HG03575 (cell line): ENCODE data around the gene GPR135.

Experiments used
- ATAC-seq: cut with Tn5 transposase; IDR thresholded peaks from one replicate; pipeline ENCODE4 v1.9.1; 2021; ENCODE audit not compliant: unreplicated experiment, insufficient number of reproducible peaks, low FRiP score; ENCODE audit errors: extremely low read depth

The GPR135 gene

DNA sequence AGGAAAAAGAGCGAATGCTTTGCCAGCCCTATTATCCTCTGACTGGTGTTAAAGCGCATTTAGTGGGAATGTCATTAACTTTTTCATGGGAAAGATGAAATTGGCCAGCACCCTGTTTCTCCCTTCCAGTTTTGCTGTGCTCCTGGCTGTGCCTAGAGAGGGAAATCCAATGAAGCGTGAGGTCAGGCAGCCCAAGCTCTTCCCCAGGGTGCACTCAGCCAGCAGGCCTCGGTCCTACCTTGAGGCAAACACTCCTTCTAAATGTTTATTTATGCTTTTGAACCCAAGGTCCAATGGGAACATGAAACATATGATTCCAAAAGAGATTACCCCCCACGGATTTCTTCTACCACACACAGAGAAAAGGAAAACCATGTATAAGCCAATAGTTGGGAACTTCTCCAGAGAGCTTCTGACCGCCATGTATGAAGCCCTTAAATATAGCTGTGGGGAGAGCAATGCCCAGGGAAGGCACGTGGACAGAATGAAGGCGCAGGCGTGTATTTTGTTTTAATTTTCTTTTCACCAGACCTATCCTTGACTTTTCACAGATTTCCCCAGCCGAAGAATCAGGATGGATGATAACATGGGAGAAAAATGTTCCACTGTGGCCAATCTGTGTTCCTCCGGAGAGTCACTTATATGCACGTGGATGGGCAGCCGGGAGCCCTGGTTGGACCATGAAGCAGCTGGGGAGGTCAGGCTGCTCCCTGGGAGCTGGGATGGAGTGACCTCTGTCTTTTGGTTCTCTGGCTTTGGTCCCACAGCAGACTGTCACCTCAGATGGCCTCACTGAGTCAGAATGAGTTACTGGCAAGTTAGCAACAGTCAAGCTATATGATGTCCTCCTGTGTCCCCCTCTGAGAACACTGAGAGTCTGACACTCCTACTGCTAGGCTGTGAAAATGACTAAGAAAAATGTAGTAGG, 37.3 kb downstream of the GPR135 start:
- ATAC-seq: no peak

GRCh38 chr14:59425322-59425935, 39.8 kb downstream of the GPR135 start:
- ATAC-seq: no peak

DNA sequence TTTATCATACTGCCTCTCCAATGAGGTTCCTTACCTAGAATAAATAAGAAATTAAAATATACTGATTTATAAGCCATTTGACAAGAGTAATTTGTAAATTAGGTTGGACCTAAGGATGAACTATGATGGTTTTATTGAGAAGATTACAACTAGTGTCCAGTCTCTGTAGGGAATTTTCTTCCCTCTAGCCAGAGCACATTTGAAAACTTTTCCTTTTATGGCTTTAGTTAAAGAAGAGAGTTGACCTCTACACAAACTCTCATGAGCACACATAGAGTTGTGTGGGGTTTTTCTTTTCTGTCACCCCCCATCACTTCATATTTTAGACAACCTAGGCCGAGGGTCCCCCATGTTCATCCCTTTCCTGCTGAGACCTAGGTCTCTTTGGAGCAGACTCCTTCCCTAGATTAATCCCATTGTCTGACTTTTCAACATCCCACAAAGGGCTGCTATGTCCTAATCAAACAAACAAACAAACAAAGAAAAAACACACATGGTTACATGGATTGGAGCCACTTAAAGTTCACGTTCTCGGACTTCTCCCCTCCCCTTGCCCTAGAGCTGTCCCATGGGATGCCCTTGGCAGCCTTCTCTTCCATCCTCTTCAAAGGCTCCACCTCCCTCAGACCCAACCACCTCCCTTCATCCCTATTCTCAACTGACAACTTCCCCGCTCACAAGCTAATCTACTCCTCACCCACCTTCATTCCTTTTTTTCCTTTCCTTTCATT, 40.7 kb downstream of the GPR135 start:
- ATAC-seq: no peak

- no peak for ATAC-seq
Observed at GRCh38 chr14:59422069-59422881, 42.9 kb downstream of the GPR135 start.

- no peak for ATAC-seq
Observed at GRCh38 chr14:59419303-59419702, 45.9 kb downstream of the GPR135 start.

DNA sequence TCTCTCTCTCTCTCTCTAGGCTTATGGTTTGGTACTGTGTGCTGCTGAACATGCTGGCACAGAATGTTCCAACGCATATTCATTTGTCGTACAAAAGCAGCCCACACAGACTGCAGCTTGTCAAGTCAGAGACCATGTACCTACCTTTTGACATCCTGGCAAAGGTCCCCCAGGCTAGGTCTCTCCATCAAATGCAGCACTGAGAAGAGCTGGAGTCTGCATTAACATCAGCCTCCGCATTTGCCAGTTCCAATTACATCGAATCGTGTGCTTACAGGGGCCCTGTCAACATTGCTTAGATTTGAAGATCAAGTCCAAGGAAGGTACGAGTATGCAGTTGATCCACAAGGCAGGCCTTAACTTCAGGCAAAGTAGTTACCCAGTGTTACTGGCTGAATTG, 47.9 kb downstream of the GPR135 start:
- ATAC-seq: no peak

GRCh38 chr14:59415836-59416602, 49.2 kb downstream of the GPR135 start:
- no peak for ATAC-seq
